Measurements from ENCODE around the gene LAMA2.

The LAMA2 gene

DNA sequence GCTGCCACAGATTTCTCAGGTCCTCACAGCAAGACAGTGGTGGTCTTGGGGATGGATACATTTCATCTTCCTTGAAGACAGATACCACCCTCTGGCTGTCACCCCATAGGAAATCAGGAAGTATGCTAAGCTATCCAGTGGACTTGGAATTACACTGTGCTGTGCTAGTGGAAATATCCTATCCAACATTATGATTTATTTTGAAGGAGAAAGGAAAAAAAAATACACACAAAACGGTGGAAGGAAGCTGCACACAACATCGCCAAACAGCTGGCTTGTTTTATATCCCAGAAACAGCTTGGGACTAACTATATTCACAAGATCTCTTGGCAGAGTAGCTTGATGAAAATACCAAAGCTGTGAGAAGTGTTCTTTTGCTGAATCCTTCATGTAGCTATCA lies 257.6 kb downstream of the LAMA2 start:
- no peak for TF ChIP-seq TAF1 (IDR thresholded peaks at IDR 0.05; ENCODE audit: borderline replicate concordance, insufficient read depth, low read length)
- TF ChIP-seq SIN3A (IDR thresholded peaks at IDR 0.05; ENCODE audit: borderline replicate concordance, insufficient read depth, low read length), result no peak
- TF ChIP-seq FOXP2 (optimal IDR thresholded peaks at IDR 0.05; ENCODE audit: borderline replicate concordance, extremely low read depth, extremely low read length, insufficient read depth), result no peak
- TF ChIP-seq, protein P1, sequence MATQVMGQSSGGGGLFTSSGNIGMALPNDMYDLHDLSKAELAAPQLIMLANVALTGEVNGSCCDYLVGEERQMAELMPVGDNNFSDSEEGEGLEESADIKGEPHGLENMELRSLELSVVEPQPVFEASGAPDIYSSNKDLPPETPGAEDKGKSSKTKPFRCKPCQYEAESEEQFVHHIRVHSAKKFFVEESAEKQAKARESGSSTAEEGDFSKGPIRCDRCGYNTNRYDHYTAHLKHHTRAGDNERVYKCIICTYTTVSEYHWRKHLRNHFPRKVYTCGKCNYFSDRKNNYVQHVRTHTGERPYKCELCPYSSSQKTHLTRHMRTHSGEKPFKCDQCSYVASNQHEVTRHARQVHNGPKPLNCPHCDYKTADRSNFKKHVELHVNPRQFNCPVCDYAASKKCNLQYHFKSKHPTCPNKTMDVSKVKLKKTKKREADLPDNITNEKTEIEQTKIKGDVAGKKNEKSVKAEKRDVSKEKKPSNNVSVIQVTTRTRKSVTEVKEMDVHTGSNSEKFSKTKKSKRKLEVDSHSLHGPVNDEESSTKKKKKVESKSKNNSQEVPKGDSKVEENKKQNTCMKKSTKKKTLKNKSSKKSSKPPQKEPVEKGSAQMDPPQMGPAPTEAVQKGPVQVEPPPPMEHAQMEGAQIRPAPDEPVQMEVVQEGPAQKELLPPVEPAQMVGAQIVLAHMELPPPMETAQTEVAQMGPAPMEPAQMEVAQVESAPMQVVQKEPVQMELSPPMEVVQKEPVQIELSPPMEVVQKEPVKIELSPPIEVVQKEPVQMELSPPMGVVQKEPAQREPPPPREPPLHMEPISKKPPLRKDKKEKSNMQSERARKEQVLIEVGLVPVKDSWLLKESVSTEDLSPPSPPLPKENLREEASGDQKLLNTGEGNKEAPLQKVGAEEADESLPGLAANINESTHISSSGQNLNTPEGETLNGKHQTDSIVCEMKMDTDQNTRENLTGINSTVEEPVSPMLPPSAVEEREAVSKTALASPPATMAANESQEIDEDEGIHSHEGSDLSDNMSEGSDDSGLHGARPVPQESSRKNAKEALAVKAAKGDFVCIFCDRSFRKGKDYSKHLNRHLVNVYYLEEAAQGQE (IDR thresholded peaks at IDR 0.05; ENCODE audit: insufficient read depth in 1 of 2, low read depth in 2 of 2, low read length in 2 of 2), result no peak
- TF ChIP-seq POLR2AphosphoS5 (IDR thresholded peaks at IDR 0.05; ENCODE audit: low read depth, low read length), result no peak

DNA sequence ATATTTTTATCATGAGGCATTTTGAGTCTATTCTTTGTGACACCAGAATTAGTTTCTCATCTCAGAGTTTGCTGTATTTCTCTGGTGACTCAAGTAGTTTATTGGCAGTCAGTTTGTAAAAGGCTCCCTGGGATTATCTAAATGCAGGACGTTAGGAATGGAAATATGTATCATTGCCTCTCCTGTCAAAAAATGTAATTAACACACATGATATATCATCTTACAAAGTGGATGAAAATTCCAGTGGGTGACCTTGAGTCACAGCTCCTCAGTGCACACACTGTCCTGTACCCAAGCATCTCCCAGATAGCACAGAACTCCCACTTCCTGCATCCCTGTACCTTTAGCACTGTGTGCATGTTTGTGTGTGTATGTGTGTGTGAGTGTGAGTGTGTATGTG lies 258.6 kb downstream of the LAMA2 start:
- no peak for TF ChIP-seq POLR2AphosphoS5 (IDR thresholded peaks at IDR 0.05; ENCODE audit: low read depth, low read length)
- no peak for TF ChIP-seq FOXP2 (optimal IDR thresholded peaks at IDR 0.05; ENCODE audit: borderline replicate concordance, extremely low read depth, extremely low read length, insufficient read depth)
- TF ChIP-seq, protein P1 (IDR thresholded peaks at IDR 0.05; ENCODE audit: insufficient read depth in 1 of 2, low read depth in 2 of 2, low read length in 2 of 2), result no peak
- TF ChIP-seq SIN3A (IDR thresholded peaks at IDR 0.05; ENCODE audit: borderline replicate concordance, insufficient read depth, low read length), result no peak
- no peak for TF ChIP-seq TAF1 (IDR thresholded peaks at IDR 0.05; ENCODE audit: borderline replicate concordance, insufficient read depth, low read length)

DNA sequence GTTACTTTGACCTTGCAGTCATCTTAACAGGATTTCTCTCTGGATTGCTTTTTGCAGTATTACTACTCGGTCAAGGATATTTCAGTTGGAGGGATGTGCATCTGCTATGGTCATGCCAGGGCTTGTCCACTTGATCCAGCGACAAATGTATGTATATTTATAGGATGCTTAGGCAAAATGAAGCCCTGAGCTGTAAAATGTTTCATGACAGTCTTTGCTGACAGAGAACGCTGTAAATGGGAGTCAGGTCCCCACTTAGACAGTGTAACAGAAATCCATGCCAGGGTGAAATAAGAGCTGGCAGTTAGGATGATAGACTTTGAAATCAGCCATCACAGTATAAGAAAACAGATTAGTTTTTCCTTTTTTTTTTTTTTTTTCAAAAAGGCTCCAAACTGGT lies 264.0 kb downstream of the LAMA2 start:
- no peak for TF ChIP-seq SIN3A (IDR thresholded peaks at IDR 0.05; ENCODE audit: borderline replicate concordance, insufficient read depth, low read length)
- TF ChIP-seq, protein P1 (IDR thresholded peaks at IDR 0.05; ENCODE audit: insufficient read depth in 1 of 2, low read depth in 2 of 2, low read length in 2 of 2), result no peak
- TF ChIP-seq POLR2AphosphoS5 (IDR thresholded peaks at IDR 0.05; ENCODE audit: low read depth, low read length), result no peak
- TF ChIP-seq TAF1 (IDR thresholded peaks at IDR 0.05; ENCODE audit: borderline replicate concordance, insufficient read depth, low read length), result no peak
- TF ChIP-seq FOXP2 (optimal IDR thresholded peaks at IDR 0.05; ENCODE audit: borderline replicate concordance, extremely low read depth, extremely low read length, insufficient read depth), result no peak

DNA sequence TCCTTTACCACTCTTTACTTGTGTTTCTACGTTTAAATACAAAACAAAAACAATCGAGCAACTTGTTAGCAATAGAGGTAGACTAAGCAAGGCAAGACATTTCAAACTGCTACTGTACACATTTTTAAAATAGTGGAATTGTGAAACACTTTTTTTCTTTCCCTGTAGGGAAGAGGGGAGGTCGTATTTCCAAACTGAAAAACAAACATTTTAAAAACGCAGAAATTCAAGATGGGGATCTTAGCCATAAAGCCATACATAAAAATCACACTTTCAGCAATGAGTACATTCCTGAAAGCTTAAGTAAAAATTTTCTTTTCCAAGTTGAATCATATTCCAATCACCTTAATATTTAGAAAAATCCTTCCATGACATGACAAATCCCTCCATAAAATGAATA lies 267.6 kb downstream of the LAMA2 start:
- TF ChIP-seq, protein P1 (IDR thresholded peaks at IDR 0.05; ENCODE audit: insufficient read depth in 1 of 2, low read depth in 2 of 2, low read length in 2 of 2), result no peak
- TF ChIP-seq POLR2AphosphoS5 (IDR thresholded peaks at IDR 0.05; ENCODE audit: low read depth, low read length) (no peak), SIN3A (IDR thresholded peaks at IDR 0.05; ENCODE audit: borderline replicate concordance, insufficient read depth, low read length) (no peak), TAF1 (IDR thresholded peaks at IDR 0.05; ENCODE audit: borderline replicate concordance, insufficient read depth, low read length) (no peak), FOXP2 (optimal IDR thresholded peaks at IDR 0.05; ENCODE audit: borderline replicate concordance, extremely low read depth, extremely low read length, insufficient read depth) (no peak)

DNA sequence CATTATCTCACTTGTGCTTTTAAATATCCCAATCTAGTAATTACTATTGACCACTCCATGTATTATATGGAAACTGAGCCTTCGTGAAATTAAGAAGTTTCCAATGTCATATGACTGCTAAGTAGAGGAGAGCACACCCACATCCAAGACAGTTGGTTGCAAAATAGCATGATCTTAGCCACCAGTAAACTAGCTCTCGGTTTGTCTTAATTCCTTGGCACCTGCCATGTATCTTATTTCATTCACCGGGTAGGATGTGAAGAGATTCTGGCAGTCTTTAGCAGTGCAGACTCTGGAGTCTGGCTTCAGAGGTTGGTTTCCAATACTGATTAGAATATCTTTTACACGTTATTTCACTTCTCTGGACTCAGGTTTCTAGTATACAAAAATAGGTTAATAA lies 270.3 kb downstream of the LAMA2 start:
- TF ChIP-seq, protein P1 (IDR thresholded peaks at IDR 0.05; ENCODE audit: insufficient read depth in 1 of 2, low read depth in 2 of 2, low read length in 2 of 2), result no peak
- no peak for TF ChIP-seq POLR2AphosphoS5 (IDR thresholded peaks at IDR 0.05; ENCODE audit: low read depth, low read length)
- no peak for TF ChIP-seq FOXP2 (optimal IDR thresholded peaks at IDR 0.05; ENCODE audit: borderline replicate concordance, extremely low read depth, extremely low read length, insufficient read depth)
- TF ChIP-seq TAF1 (IDR thresholded peaks at IDR 0.05; ENCODE audit: borderline replicate concordance, insufficient read depth, low read length), result no peak
- no peak for TF ChIP-seq SIN3A (IDR thresholded peaks at IDR 0.05; ENCODE audit: borderline replicate concordance, insufficient read depth, low read length)

All from PFSK-1 (cell line).